ENCODE measurements around the gene SOX30.
A peak's percentile ranks its signal among the peaks of the same experiment; 100 is the strongest.

The SOX30 gene

GRCh38 chr5:157618191-157618765 is 34.0 kb downstream of the SOX30 start:
- H3K27ac ChIP-seq, result no peak overlapping the region
- no peak for DNase-seq (ENCODE audit: low spot score)
- ChIA-PET POLR2A (ENCODE audit: low non-redundant PET) (no interaction called here), CTCF (interaction anchor here (0.6 to 0.7 kb wide), 3 partner anchors 27 to 116 kb away, joined by 3 to 4 read pairs (median 3); no protein-coding TSS in a partner anchor)
- no peak for TF ChIP-seq CTCF (conservative IDR thresholded peaks at IDR 0.05; ENCODE audit: low read depth)

GRCh38 chr5:157616785-157617184 is 35.5 kb downstream of the SOX30 start:
- DNase-seq (ENCODE audit: low spot score), result no peak
- no peak for TF ChIP-seq CTCF (conservative IDR thresholded peaks at IDR 0.05; ENCODE audit: low read depth)
- POLR2A ChIA-PET (ENCODE audit: low non-redundant PET), result no interaction called here
- H3K27ac ChIP-seq, result no peak overlapping the region
- CTCF ChIA-PET, result no interaction called here

GRCh38 chr5:157613385-157614245 is 38.6 kb downstream of the SOX30 start:
- ChIA-PET CTCF (interaction anchor here (0.5 to 1.2 kb wide), 4 partner anchors 37 to 130 kb away, joined by 3 to 5 read pairs (median 3); no protein-coding TSS in a partner anchor), POLR2A (ENCODE audit: low non-redundant PET) (no interaction called here)
- DNase-seq (ENCODE audit: low spot score), result no peak
- TF ChIP-seq CTCF (conservative IDR thresholded peaks at IDR 0.05; ENCODE audit: low read depth), result no peak
- H3K27ac ChIP-seq, result no peak overlapping the region

GRCh38 chr5:157612581-157612980 is 39.7 kb downstream of the SOX30 start:
- ChIA-PET CTCF (interaction anchor here (0.6 to 1.2 kb wide), 4 partner anchors 36 to 1456 kb away, joined by 3 read pairs; no protein-coding TSS in a partner anchor), POLR2A (ENCODE audit: low non-redundant PET) (no interaction called here)
- no peak for TF ChIP-seq CTCF (conservative IDR thresholded peaks at IDR 0.05; ENCODE audit: low read depth)
- H3K27ac ChIP-seq, result peak overlapping the region; percentile 16
- DNase-seq (ENCODE audit: low spot score), result no peak

- H3K27ac ChIP-seq, result peak overlapping the region; percentile 16
- DNase-seq (ENCODE audit: low spot score), result peak; percentile 75
- ChIA-PET POLR2A (ENCODE audit: low non-redundant PET) (no interaction called here), CTCF (interaction anchor here (0.6 to 1.2 kb wide), 4 partner anchors 36 to 1837 kb away, joined by 3 to 4 read pairs (median 3); no protein-coding TSS in a partner anchor)
- TF ChIP-seq CTCF (conservative IDR thresholded peaks at IDR 0.05; ENCODE audit: low read depth), result no peak
Measured at GRCh38 chr5:157611571-157612476, 40.4 kb downstream of the SOX30 start.

GRCh38 chr5:157610990-157611389 is 41.2 kb downstream of the SOX30 start:
- ChIA-PET POLR2A (ENCODE audit: low non-redundant PET) (no interaction called here), CTCF (no interaction called here)
- TF ChIP-seq CTCF (conservative IDR thresholded peaks at IDR 0.05; ENCODE audit: low read depth), result no peak
- DNase-seq (ENCODE audit: low spot score), result no peak
- no peak overlapping the region for H3K27ac ChIP-seq
